ENCODE results near the gene RTN1.

RTN1 gene

DNA sequence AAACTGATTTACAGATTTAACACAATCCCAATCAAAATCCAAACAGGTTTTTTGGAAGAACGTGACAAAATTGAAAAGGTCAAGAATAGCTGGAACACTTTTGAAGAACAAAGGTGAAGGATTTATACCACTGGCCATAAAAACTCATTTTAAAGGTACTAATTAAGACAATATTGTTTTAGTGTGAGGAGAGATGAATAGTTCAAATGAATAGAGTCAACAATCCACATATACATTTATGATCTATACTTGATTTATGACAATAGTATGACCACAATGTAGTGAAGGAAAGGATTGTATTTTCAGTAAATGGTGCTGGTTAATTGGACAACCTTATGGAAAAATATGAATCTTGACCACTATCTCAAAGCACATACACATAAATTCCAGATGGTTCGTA is 323.3 kb downstream of the RTN1 start:
- no peak for DNase-seq (ENCODE audit: low read depth)
